ENCODE data around the gene COG1. TPM values are rescaled to one million over a fixed set of nuclear protein-coding genes. Genes with fewer than 3 reads are reported as not detected.
A peak's percentile ranks its signal among the peaks of the same experiment; 100 is the strongest.
"Not testable (repeated sequence)": the region's sequence is repeated elsewhere in the genome, so short reads cannot be mapped to it uniquely, and the experiment has no call there.

Gene COG1, protein sequence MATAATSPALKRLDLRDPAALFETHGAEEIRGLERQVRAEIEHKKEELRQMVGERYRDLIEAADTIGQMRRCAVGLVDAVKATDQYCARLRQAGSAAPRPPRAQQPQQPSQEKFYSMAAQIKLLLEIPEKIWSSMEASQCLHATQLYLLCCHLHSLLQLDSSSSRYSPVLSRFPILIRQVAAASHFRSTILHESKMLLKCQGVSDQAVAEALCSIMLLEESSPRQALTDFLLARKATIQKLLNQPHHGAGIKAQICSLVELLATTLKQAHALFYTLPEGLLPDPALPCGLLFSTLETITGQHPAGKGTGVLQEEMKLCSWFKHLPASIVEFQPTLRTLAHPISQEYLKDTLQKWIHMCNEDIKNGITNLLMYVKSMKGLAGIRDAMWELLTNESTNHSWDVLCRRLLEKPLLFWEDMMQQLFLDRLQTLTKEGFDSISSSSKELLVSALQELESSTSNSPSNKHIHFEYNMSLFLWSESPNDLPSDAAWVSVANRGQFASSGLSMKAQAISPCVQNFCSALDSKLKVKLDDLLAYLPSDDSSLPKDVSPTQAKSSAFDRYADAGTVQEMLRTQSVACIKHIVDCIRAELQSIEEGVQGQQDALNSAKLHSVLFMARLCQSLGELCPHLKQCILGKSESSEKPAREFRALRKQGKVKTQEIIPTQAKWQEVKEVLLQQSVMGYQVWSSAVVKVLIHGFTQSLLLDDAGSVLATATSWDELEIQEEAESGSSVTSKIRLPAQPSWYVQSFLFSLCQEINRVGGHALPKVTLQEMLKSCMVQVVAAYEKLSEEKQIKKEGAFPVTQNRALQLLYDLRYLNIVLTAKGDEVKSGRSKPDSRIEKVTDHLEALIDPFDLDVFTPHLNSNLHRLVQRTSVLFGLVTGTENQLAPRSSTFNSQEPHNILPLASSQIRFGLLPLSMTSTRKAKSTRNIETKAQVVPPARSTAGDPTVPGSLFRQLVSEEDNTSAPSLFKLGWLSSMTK
- total RNA-seq, result 10 to 100 TPM; 28.3 to 37.2 TPM
- long read RNA-seq, donor 1, transcript COG1-201 (14 exons, 3,079 nt), result major isoform, 10 of 30 reads
- long read RNA-seq, donor 1, partial matches to known transcripts, result 8 of 30 reads
- long read RNA-seq, donor 1, other reads (novel, unspliced or antisense), result 11 of 30 reads
- long read RNA-seq, donor 2, transcript COG1-201 (14 exons, 3,079 nt), result major isoform, 46 of 108 reads
- long read RNA-seq, donor 2, partial matches to known transcripts, result 28 of 108 reads
- long read RNA-seq, donor 2, other reads (novel, unspliced or antisense), result 34 of 108 reads

GRCh38 chr17:73192894-73193701, at the start of gene COG1:
TSS of gene COG1 (plus strand) at chr17:73193055. CDS start at chr17:73193070, 15 bp downstream.
- intact Hi-C loops (cut with DNase I), result no loop called here
- peak; percentile 93 for DNase-seq (ENCODE audit: low spot score)

DNA sequence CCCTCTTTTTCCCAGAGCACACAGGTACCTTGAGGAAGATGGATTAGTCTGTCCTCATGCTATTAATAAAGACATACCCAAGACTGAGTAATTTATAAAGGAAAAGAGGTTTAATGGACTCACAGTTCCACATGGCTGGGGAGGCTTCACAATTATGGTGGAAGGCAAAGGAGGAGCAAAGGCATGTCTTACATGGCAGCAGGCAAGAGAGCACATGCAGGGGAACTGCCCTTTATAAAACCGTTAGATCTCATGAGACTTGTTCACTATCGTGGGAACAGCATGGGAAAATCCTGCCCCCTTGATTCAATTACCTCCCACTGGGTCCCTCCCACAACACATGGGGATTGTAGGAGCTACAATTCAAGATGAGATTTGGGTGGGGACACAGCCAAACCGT, 48.6 kb upstream of the COG1 start:
- DNase-seq (ENCODE audit: low spot score); intact Hi-C loops (cut with DNase I): not testable (repeated sequence)

GRCh38 chr17:73145641-73146040, 47.2 kb upstream of the COG1 start:
- intact Hi-C loops (cut with DNase I), result no loop called here
- no peak for DNase-seq (ENCODE audit: low spot score)

- not testable (repeated sequence) for DNase-seq (ENCODE audit: low spot score)
These were observed 45.1 kb upstream of the COG1 start for GRCh38 chr17:73147791-73148190.

GRCh38 chr17:73148540-73149334, 44.1 kb upstream of the COG1 start:
- no peak for DNase-seq (ENCODE audit: low spot score)
- intact Hi-C loops (cut with DNase I), result no loop called here

More at GRCh38 chr17:73147791-73148190, 45.1 kb upstream of the COG1 start:
- intact Hi-C loops (cut with DNase I), result not testable (repeated sequence)

GRCh38 chr17:73150622-73151300, 42.1 kb upstream of the COG1 start:
- intact Hi-C loops (cut with DNase I); DNase-seq (ENCODE audit: low spot score): not testable (repeated sequence)

DNA sequence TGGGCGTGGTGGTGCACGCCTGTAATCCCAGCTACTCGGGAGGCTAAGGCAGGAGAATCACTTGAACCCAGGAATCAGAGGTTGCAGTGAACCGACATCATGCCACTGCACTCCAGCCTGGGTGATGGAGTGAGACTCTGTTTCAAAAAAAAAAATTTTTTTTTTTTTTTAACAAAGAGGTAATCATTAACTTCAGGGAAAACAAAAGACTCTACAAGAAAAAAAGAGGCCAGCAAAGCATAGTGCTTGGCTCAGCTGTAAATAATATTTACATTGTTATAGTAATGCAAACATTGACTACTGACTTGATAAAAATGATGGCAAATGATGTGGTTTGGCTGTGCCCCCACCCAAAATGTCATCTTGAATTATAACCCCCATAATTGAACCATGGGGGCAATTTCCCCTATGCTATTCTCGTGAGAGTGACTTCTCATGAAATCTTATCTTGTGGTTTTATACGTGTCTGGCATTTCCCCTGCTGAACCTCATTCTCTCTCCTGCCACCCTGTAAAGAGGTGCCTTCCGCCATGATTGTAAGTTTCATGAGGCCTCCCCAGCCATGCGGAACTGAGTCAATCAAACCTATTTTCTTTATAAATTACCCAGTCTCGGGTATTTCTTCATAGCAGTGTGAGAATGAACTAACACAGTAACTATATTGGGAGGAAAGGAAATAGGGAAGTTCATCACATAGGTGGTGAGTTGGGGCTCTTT, 40.8 kb upstream of the COG1 start:
- intact Hi-C loops (cut with DNase I), result no loop called here
- DNase-seq (ENCODE audit: low spot score), result no peak

- DNase-seq (ENCODE audit: low spot score), result no peak
These were observed 37.3 kb upstream of the COG1 start for GRCh38 chr17:73155410-73156165.

GRCh38 chr17:73156166-73156840, 36.6 kb upstream of the COG1 start:
- peak; percentile 88 for DNase-seq (ENCODE audit: low spot score)
- intact Hi-C loops (cut with DNase I), result loop anchor here in 1 of 2 donors (5.0 kb wide), 1 partner anchor 169 kb away; no protein-coding TSS in a partner anchor

More at GRCh38 chr17:73155410-73156165, 37.3 kb upstream of the COG1 start:
- intact Hi-C loops (cut with DNase I), result loop anchor here in 1 of 2 donors (5.0 kb wide), 1 partner anchor 168 kb away; no protein-coding TSS in a partner anchor

DNA sequence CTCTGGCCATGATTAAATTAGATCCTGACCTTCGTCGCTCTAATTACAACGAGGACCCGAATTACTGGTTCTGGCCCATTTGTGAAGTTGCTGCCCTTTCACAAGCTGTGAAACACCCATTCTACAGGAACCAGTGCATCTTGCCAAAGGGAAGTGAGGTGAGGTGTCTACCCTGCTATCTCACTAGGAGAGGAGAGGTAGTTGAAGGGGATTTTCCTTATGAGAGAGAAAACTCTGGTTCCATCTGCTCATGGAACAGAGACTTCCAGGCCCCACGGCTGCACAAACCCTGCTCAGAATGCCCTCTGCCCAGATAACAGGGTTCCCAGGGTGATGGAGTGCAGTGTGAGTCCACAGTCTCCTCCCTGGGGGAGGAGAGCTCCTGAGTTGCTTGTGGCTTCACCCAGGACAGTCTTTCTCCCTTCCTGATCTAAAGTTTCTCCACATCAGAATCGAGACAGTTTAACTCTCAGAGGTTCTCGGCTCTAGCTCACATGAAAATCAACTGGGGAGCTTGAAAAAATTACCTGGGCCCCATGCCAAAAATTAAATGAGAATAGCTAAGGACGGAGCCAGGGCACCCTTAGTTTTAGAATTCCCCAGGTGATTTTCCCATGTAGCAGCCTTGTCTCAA, 35.9 kb upstream of the COG1 start:
- intact Hi-C loops (cut with DNase I), result loop anchor here in 1 of 2 donors (5.0 kb wide), 1 partner anchor 170 kb away; no protein-coding TSS in a partner anchor
- DNase-seq (ENCODE audit: low spot score), result no peak

GRCh38 chr17:73157521-73157890, 35.3 kb upstream of the COG1 start:
- intact Hi-C loops (cut with DNase I), result loop anchor here in 1 of 2 donors (5.0 kb wide), 1 partner anchor 170 kb away; no protein-coding TSS in a partner anchor
- DNase-seq (ENCODE audit: low spot score), result no peak

- intact Hi-C loops (cut with DNase I), result loop anchor here in 1 of 2 donors (5.0 kb wide), 1 partner anchor 171 kb away; no protein-coding TSS in a partner anchor
- no peak for DNase-seq (ENCODE audit: low spot score)
These were observed 34.7 kb upstream of the COG1 start for GRCh38 chr17:73158133-73158532.

- intact Hi-C loops (cut with DNase I), result no loop called here
- DNase-seq (ENCODE audit: low spot score), result no peak
These were observed 31.8 kb upstream of the COG1 start for GRCh38 chr17:73160980-73161630.

DNA sequence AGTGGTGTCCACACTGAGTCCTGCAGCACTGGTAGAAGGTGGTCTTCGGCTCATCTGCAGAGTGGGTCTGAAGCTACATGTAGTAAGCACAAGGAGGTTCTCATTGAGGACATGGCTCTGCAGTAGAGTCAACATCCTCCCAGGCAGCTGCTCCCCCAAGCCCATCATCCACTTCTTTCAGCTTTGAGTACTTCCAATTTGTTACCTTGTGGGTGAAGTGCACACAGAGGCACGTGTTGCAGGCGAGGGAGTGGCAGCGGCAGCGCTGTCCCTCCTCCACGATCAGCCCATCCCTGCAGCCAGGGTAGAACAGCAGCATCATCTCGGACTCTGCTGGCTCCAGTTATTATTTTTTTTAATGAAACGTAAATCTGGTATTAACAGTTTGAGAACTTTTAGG, 29.8 kb upstream of the COG1 start:
- intact Hi-C loops (cut with DNase I), result no loop called here
- no peak for DNase-seq (ENCODE audit: low spot score)
